ENCODE measurements around the gene NFE2L2.
"Not testable (repeated sequence)": the region's sequence is repeated elsewhere in the genome, so short reads cannot be mapped to it uniquely, and the experiment has no call there.

DNA sequence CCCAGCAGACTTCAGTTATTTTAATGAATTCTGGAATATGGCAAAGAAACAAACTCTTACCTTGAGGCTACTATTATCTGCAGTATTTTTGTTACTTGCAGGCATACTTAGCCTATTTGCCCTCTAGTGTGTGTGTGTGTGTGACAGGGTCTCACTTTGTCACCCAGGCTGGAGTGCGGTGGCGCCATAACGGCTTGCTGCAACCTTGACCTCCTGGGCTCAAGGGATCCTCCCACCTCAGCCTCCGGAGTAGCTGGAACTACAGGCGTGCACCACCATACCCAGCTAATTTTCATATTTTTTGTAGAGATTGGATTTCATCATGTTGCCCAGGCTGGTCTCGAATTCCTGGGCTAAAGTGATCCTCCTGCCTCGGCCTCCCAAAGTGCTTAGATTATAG, 64.1 kb downstream of the NFE2L2 start:
- TF ChIP-seq, protein P1, sequence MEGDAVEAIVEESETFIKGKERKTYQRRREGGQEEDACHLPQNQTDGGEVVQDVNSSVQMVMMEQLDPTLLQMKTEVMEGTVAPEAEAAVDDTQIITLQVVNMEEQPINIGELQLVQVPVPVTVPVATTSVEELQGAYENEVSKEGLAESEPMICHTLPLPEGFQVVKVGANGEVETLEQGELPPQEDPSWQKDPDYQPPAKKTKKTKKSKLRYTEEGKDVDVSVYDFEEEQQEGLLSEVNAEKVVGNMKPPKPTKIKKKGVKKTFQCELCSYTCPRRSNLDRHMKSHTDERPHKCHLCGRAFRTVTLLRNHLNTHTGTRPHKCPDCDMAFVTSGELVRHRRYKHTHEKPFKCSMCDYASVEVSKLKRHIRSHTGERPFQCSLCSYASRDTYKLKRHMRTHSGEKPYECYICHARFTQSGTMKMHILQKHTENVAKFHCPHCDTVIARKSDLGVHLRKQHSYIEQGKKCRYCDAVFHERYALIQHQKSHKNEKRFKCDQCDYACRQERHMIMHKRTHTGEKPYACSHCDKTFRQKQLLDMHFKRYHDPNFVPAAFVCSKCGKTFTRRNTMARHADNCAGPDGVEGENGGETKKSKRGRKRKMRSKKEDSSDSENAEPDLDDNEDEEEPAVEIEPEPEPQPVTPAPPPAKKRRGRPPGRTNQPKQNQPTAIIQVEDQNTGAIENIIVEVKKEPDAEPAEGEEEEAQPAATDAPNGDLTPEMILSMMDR (IDR thresholded peaks at IDR 0.05; ENCODE audit: insufficient read depth, low read length, poor library complexity, severe bottlenecking) = not testable (repeated sequence)
- TF ChIP-seq EZH2phosphoT487 (conservative IDR thresholded peaks at IDR 0.05; ENCODE audit: low read length) = not testable (repeated sequence)

Data from SU-DHL-6 (cell line).